ELR (cell line): ENCODE data around the gene UBE3D.
A peak's percentile ranks its signal among the peaks of the same experiment; 100 is the strongest.
"Not testable (repeated sequence)": the region's sequence is repeated elsewhere in the genome, so short reads cannot be mapped to it uniquely, and the experiment has no call there.

Experiments
- DNase-seq: peaks from one replicate; pipeline ENCODE4 v3.0.0-alpha.2; 2015; ENCODE audit warnings: low read depth

Gene UBE3D

GRCh38 chr6:82978362-82978945, 87.2 kb downstream of the UBE3D start:
- no peak for DNase-seq

- DNase-seq = no peak
These were observed 89.5 kb downstream of the UBE3D start for GRCh38 chr6:82976179-82976578.

DNA sequence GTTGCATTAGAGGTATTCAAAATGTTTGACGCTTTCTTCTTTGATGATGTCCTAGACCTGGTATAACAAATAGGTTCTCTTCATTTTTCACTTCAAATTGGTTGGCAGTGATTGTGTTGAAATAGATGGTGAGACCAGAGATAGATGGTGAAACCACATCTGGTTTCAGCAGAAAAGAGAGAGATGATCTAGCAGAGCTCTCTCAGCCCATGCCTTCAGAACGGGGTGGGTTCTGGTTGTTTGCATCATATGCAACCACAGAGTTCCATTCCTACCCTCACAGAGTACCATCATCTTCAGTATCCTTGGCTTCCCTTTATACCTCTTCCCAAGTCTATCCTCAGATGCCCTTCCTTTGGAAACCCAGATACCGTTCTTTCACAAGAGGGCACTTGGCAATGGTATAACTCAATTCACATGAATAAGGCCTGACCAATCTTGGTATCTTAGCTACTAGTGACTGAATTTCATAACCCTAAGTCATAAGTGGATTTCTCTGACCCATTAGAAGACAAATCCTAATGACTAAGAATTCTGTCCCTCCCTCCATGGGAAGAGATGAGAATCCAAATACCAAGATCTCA, 93.7 kb downstream of the UBE3D start:
- peak; percentile 19 for DNase-seq

DNA sequence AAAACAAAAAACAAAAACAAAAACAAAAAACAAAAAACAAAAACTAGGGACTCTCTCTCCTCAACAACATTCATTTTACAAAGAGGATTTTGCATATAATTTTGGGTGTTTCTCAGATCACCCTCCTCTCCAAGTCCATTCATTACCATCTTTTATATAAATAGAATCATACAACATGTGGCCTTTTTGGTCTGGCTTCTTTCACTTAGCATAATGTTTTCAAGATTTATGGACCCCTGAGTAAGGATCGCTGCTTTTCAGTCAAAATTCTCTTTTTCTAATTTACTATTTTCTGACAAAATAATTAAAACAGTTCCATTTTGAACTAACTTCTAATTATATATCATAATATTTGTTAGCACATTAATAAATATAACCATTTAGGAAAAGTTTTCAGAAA, 94.8 kb downstream of the UBE3D start:
- DNase-seq = no peak

GRCh38 chr6:82968708-82969107, 96.9 kb downstream of the UBE3D start:
- DNase-seq = no peak

GRCh38 chr6:82963191-82963925, 102.3 kb downstream of the UBE3D start:
- no peak for DNase-seq

GRCh38 chr6:82959385-82959941, 106.2 kb downstream of the UBE3D start:
- DNase-seq = peak; percentile 56

GRCh38 chr6:82958551-82958950, 107.1 kb downstream of the UBE3D start:
- no peak for DNase-seq

DNA sequence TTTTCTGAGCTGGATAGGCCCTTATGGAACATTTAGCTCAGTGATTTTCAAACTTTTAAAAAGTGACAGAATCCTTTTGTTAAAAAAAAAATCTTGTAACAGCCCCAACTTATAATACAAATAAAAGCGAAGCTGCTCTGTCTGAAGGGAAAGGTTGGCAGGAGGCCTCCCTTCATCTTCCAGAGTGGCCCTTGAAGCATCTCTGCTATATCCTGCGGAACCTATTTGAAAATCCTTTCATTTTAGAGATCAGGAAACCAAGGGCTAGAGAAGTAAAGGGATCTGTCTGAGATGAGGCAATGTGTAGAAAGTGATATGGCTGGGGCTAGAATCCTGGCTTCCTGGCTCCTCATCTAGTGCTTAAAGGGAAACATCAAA, 107.8 kb downstream of the UBE3D start:
- no peak for DNase-seq

- peak; percentile 51 for DNase-seq
These were observed 108.3 kb downstream of the UBE3D start for GRCh38 chr6:82957171-82957867.

DNA sequence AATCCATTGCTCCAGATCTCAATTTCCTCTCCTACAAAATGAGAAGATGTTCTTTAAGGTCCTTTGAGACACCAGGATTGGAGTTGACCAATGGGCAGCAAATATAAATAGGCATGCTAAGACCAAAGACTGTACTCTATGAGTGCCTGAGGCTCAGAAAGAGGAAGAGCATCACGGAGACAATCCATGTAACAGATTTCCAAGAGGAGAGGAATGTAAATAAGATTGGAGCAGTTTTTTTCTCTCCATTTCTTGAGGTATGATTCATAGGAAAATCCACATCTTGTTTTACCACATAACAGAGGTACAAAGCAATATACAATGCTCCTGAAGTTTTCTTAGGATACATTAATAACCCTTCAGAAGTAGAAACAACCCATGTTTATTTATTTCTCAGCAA, 109.8 kb downstream of the UBE3D start:
- peak; percentile 95 for DNase-seq

GRCh38 chr6:82954937-82955577, 110.6 kb downstream of the UBE3D start:
- DNase-seq = peak; percentile 93

DNA sequence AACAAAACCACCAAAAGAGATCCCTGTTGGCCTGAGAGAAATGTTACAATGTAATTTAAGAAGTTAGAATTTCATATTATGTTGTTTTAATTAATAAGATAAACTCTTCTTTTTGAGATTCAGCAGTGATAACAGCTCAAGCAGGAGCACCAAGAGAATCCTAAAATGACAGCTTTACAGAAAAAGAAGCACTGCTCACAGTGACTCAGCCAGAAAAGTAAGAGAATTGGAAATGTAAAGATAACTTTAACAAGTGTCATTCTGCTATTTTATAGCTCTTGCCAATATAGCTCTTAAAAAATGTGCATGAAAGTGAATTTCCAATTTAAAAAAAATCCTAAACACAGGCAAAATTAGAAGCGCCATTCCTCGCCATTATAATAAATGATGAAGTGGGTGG, 111.3 kb downstream of the UBE3D start:
- DNase-seq = peak; percentile 55

- no peak for DNase-seq
These were observed 111.8 kb downstream of the UBE3D start for GRCh38 chr6:82953871-82954270.

- no peak for DNase-seq
These were observed 113.7 kb downstream of the UBE3D start for GRCh38 chr6:82951935-82952334.

DNA sequence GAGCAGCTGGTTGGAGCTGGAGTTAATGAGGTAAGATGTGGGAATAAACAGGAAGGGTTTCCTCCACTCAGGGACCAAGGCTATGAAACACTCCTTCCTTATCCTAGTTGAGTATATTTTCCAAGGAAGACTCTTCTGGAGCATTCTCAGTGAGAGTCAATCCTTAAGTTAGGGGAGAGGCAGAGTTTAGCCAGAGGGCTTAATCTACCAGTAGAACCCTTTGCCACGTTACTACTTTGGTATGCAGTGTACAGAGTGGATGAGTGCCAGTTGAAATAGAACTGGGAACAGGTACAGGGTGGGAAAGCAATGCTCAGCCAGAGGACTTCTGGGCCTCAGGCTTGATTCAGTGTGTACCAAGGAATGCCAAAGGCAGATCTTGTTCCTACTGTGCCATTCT, 114.3 kb downstream of the UBE3D start:
- peak; percentile 90 for DNase-seq

DNA sequence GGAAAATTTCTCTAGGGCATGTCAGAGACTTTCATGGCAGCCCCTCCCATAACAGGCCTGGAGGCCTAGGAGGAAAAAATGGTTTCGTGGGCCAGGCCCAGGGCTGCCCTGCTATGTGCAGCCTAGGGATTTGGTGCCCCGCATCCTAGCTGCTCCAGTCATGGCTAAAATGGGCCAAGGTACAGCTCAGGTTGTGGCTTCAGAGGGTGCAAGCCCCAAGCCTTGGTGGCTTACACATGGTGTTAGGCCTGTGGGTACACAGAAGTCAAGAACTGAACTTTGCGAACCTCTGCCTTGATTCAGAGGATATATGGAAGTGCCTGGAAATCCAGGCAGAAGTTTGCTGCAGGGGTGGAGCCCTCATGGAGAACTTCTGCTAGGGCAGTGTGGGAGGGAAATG, 134.7 kb downstream of the UBE3D start:
- DNase-seq = not testable (repeated sequence)

- DNase-seq = peak; percentile 69
These were observed 140.7 kb downstream of the UBE3D start for GRCh38 chr6:82924799-82925535.

GRCh38 chr6:82921258-82921657, 144.4 kb downstream of the UBE3D start:
- DNase-seq = no peak

- no peak for DNase-seq
These were observed 148.1 kb downstream of the UBE3D start for GRCh38 chr6:82917346-82918064.

- DNase-seq = no peak
These were observed 150.0 kb downstream of the UBE3D start for GRCh38 chr6:82915666-82916065.
